Activated CD4-positive, alpha-beta T cell treated with anti-CD3 and anti-CD28 coated beads, Interleukin-2, amount 10 ng/mL, durations not matched to agents 24 days and 14 days (primary cell): Measurements from ENCODE around the gene ASCC3. TPM values are rescaled to one million over a fixed set of nuclear protein-coding genes. Genes with fewer than 3 reads are reported as not detected.
"Not testable (repeated sequence)": the region's sequence is repeated elsewhere in the genome, so short reads cannot be mapped to it uniquely, and the experiment has no call there.

Experiments used
- DNase-seq: peaks from one replicate; pipeline ENCODE4 v3.0.0; 2022
- H3K27ac Mint-ChIP-seq: one replicate; pipeline ENCODE4 v1.8.0; 2022; ENCODE audit warnings: mild to moderate bottlenecking, mixed read lengths
- H3K27me3 Mint-ChIP-seq: one replicate; pipeline ENCODE4 v1.8.0; 2022; ENCODE audit warnings: mixed read lengths
- H3K36me3 Mint-ChIP-seq: one replicate; pipeline ENCODE4 v1.8.0; 2022; ENCODE audit warnings: low read depth, mild to moderate bottlenecking, mixed read lengths
- H3K4me1 Mint-ChIP-seq: one replicate; pipeline ENCODE4 v1.8.0; 2021; ENCODE audit warnings: mixed read lengths
- H3K4me3 Mint-ChIP-seq: one replicate; pipeline ENCODE4 v1.8.0; 2022; ENCODE audit warnings: mild to moderate bottlenecking, moderate library complexity, mixed read lengths
- H3K9me3 Mint-ChIP-seq: one replicate; pipeline ENCODE4 v1.8.0; 2021; ENCODE audit warnings: mixed read lengths
- intact Hi-C: fragments of 100-400 bp; cut with micrococcal nuclease; formaldehyde crosslinking; loops from one replicate; pipeline ENCODE4 v1.15.1; 2023
- total RNA-seq: library from RNA; stranded (reverse); gene quantifications from 2 replicates; pipeline ENCODE4 v1.2.3, GENCODE V29; 2022

The ASCC3 gene
- total RNA-seq, 1 donor from 2014 or later = 68.9 TPM

- Mint-ChIP-seq H3K9me3 (peaks cover 15% of the 10 kb centered on the region), H3K27me3 (no peaks in the 10 kb centered on the region), H3K36me3 (peaks cover 69% of the 10 kb centered on the region), H3K27ac (no peak overlapping the region), H3K4me3 (no peak overlapping the region), H3K4me1 (no peaks in the 10 kb centered on the region)
- intact Hi-C loops = no loop called here
- DNase-seq = no peak
Observed at GRCh38 chr6:100862063-100862462, 19.1 kb downstream of the ASCC3 start.

- intact Hi-C loops = no loop called here
- Mint-ChIP-seq H3K9me3 (peaks cover 24% of the 10 kb centered on the region), H3K4me1 (peaks cover 2% of the 10 kb centered on the region), H3K36me3 (peaks cover 68% of the 10 kb centered on the region), H3K27me3 (no peaks in the 10 kb centered on the region), H3K27ac (no peak overlapping the region), H3K4me3 (no peak overlapping the region)
- DNase-seq = no peak
Observed at GRCh38 chr6:100856146-100856545, 25.0 kb downstream of the ASCC3 start.

- peaks cover 4% of the 10 kb centered on the region for H3K4me1 Mint-ChIP-seq
- H3K27ac Mint-ChIP-seq = no peak overlapping the region
- intact Hi-C loops = no loop called here
- no peak overlapping the region for H3K4me3 Mint-ChIP-seq
- H3K27me3 Mint-ChIP-seq = no peaks in the 10 kb centered on the region
- DNase-seq = no peak
- H3K36me3 Mint-ChIP-seq = peaks cover 47% of the 10 kb centered on the region
- peaks cover 9% of the 10 kb centered on the region for H3K9me3 Mint-ChIP-seq
Observed at GRCh38 chr6:100851819-100852218, 29.3 kb downstream of the ASCC3 start.

DNA sequence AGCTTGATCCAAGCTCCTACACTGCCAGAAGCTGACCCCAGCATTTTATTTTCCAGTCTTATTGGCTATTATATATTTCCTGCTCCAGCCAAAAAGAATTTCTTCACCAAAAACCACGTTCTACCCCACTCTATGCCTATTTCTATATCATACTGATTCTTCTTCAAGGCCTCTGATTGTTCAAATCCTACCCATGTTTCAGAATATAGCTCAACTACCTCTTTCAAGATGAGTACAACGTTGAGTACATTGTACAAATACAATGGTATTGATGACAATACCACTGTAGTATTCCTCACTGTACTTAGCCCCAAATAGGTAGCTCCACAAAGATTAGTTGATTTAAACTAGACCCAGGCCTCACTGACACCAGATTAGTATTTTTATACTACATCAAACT lies 31.0 kb downstream of the ASCC3 start:
- H3K9me3 Mint-ChIP-seq = peaks cover 6% of the 10 kb centered on the region
- peaks cover 41% of the 10 kb centered on the region for H3K36me3 Mint-ChIP-seq
- H3K4me3 Mint-ChIP-seq = no peak overlapping the region

DNA sequence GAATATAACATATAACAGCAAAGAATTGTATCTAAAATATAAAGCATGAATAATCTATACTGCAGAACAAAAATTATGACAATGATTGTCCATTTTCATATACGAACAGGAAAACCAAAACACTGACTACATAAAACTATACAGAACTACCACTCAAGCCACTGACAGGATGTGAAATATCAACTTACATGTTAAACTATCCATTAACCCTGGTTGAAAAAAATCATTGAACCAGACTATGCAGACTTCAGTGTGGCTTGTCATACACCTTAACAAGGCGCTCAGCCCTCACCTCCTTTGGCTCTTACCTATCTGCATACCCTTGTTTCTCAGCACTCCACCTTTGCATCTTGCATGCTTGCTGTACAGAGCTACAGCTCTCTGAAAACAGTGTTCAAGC lies 34.9 kb downstream of the ASCC3 start:
- no peak overlapping the region for H3K4me3 Mint-ChIP-seq
- peaks cover 9% of the 10 kb centered on the region for H3K4me1 Mint-ChIP-seq
- H3K36me3 Mint-ChIP-seq = peaks cover 38% of the 10 kb centered on the region
- H3K27me3 Mint-ChIP-seq = no peaks in the 10 kb centered on the region
- peak overlapping the region; percentile 4 for H3K27ac Mint-ChIP-seq
- H3K9me3 Mint-ChIP-seq = no peaks in the 10 kb centered on the region
- intact Hi-C loops = no loop called here
- no peak for DNase-seq

More for the DNA sequence above, 31.0 kb downstream of the ASCC3 start:
- H3K27ac Mint-ChIP-seq = no peak overlapping the region
- peaks cover 9% of the 10 kb centered on the region for H3K4me1 Mint-ChIP-seq
- DNase-seq = no peak
- no peaks in the 10 kb centered on the region for H3K27me3 Mint-ChIP-seq
- intact Hi-C loops = no loop called here

DNA sequence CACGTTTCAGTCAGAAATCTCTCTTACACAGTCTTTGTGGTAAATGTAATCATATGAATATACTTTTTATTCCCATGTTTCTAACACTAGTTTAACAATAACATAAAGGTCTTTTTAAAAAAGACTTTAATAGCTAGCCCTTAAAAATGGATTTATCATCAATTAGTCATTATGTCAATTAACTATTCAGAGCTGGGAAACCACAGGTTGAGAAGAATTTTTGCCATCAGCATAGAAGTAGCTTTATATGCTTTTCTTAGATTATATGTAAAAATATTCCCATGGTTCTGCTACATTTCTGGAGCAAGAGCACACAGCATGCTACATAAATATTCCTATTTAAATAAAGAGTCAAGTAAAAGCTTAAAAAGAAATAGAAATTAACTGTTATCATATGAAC lies 35.5 kb downstream of the ASCC3 start:
- Mint-ChIP-seq H3K9me3 (no peaks in the 10 kb centered on the region), H3K27me3 (no peaks in the 10 kb centered on the region), H3K4me3 (no peak overlapping the region), H3K36me3 (peaks cover 38% of the 10 kb centered on the region), H3K4me1 (peaks cover 9% of the 10 kb centered on the region), H3K27ac (no peak overlapping the region)
- intact Hi-C loops = no loop called here
- DNase-seq = no peak

GRCh38 chr6:100839419-100839818 lies 41.7 kb downstream of the ASCC3 start:
- H3K27me3 Mint-ChIP-seq = no peaks in the 10 kb centered on the region
- peaks cover 4% of the 10 kb centered on the region for H3K4me1 Mint-ChIP-seq
- H3K27ac Mint-ChIP-seq = no peak overlapping the region
- H3K36me3 Mint-ChIP-seq = peaks cover 29% of the 10 kb centered on the region
- no peak overlapping the region for H3K4me3 Mint-ChIP-seq
- DNase-seq = no peak
- intact Hi-C loops = no loop called here
- peaks cover 4% of the 10 kb centered on the region for H3K9me3 Mint-ChIP-seq

DNA sequence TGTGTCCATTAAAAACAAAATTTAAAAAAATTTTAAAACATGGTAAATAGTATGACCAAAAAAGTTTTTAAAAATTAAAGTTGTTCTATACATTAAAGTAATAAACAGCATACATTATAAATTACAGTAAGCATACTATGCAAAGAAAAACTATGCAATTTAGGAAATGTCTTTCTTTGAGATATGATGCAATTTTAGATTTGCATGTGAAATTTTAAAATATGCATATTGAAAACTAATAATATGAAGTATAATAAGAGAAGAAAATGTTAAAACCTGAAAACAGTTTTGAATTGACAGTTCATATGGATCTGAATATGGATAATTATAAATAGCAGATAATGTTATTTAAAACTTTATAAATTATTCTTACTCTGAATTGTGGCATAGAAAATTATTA lies 43.1 kb downstream of the ASCC3 start:
- Mint-ChIP-seq H3K4me3 (no peak overlapping the region), H3K4me1 (peaks cover 8% of the 10 kb centered on the region), H3K27me3 (no peaks in the 10 kb centered on the region), H3K36me3 (peaks cover 31% of the 10 kb centered on the region), H3K9me3 (peaks cover 4% of the 10 kb centered on the region), H3K27ac (no peak overlapping the region)
- DNase-seq = no peak
- intact Hi-C loops = no loop called here

DNA sequence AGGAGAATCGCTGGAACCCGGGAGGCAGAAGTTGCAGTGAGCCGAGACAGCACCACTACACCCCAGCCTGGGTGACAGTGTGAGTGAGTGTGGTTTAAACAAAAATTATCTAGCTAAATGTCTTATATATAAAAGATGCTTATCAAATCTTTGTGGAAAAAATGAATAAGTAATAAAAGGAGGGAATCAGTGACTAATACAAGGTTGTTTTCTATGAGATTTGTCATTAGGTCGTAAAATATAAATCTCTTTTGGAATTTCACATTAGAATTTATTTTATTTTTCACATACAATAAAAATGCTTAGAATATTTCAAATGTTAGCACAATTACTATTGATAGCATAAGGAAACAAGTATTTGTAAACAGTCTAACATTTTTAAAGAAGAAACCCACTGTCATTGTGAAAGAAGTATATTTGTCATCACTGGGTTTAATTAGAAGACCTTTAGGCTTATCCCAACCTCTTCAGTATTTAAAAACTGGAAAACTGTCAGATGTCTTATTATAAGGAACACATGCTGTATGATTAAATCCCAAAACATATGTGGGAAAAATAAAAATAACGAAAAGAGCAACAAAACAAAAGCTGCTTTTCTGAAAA lies 47.1 kb downstream of the ASCC3 start:
- no peaks in the 10 kb centered on the region for H3K27me3 Mint-ChIP-seq
- H3K9me3 Mint-ChIP-seq = peaks cover 4% of the 10 kb centered on the region
- peaks cover 4% of the 10 kb centered on the region for H3K4me1 Mint-ChIP-seq
- no peak overlapping the region for H3K27ac Mint-ChIP-seq
- intact Hi-C loops = no loop called here
- no peak for DNase-seq
- H3K36me3 Mint-ChIP-seq = peaks cover 27% of the 10 kb centered on the region
- no peak overlapping the region for H3K4me3 Mint-ChIP-seq

DNA sequence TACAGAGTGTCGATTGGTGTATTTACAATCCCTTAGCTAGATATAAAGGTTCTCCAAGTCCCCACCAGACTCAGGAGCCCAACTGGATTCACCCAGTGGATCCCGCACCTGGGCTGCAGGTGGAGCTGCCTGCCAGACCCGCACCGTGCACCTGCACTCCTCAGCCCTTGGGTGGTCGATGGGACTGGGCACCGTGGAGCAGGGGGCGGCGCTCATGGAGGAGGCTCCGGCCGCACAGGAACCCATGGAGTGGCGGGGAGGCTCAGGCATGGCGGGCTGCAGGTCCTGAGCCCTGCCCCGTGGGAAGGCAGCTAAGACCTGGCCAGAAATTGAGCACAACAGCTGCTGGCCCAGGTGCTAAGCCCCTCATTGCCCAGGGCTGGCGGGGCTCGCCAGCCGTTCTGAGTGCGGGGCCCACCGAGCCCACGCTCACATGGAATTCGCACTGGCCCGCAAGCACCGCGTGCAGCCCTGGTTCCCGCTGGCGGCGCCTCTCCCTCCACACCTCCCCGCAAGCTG lies 52.0 kb downstream of the ASCC3 start:
- H3K9me3 Mint-ChIP-seq, DNase-seq, intact Hi-C loops, H3K27ac Mint-ChIP-seq, H3K4me3 Mint-ChIP-seq, H3K27me3 Mint-ChIP-seq, H3K4me1 Mint-ChIP-seq: not testable (repeated sequence)
- H3K36me3 Mint-ChIP-seq = peaks cover 28% of the 10 kb centered on the region

DNA sequence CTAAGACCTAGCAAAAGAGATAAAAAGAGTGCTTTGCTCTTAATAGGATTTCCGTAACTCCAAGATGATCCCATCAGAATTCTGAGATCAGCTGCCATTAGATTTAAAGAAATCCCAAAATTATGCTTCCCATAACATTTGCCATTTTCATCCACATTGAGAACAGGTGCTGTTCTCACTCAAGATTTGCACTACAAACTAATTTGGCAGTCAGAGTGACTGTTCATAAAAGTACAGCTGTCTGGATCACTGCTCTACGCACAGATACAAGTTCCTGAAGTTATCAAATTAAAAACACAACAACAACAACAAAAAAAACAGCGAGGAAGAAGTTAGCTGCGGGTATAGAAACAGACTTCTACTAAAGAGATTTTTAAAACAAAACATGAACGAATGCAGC lies 58.1 kb downstream of the ASCC3 start:
- Mint-ChIP-seq H3K4me1 (no peaks in the 10 kb centered on the region), H3K27ac (no peak overlapping the region), H3K4me3 (no peak overlapping the region), H3K27me3 (no peaks in the 10 kb centered on the region), H3K36me3 (peaks cover 33% of the 10 kb centered on the region), H3K9me3 (peaks cover 12% of the 10 kb centered on the region)
- intact Hi-C loops = no loop called here
- DNase-seq = no peak

GRCh38 chr6:100818066-100818465 lies 63.1 kb downstream of the ASCC3 start:
- DNase-seq = no peak
- peaks cover 55% of the 10 kb centered on the region for H3K36me3 Mint-ChIP-seq
- H3K4me1 Mint-ChIP-seq = peaks cover 6% of the 10 kb centered on the region
- H3K27ac Mint-ChIP-seq = no peak overlapping the region
- H3K4me3 Mint-ChIP-seq = no peak overlapping the region
- peaks cover 29% of the 10 kb centered on the region for H3K9me3 Mint-ChIP-seq
- H3K27me3 Mint-ChIP-seq = no peaks in the 10 kb centered on the region
- intact Hi-C loops = no loop called here

DNA sequence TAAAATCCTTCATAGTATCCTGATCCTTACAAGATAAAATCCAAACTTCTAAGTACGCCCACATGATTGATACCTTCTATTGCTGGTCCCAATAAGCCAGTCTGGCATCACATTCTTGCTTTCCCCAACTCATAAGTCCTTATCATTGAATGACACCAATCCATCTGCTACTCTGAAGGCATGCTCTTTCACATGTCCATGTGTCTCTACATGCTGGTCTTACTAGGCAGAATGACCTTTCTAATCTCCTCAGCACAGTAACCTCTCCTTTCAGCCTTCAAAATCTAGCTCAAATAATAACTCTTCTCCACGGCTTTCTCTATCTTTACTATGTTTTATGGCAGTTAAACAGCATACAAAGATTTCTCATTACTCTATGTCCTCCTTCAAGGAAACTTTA lies 71.1 kb downstream of the ASCC3 start:
- DNase-seq = no peak
- Mint-ChIP-seq H3K27me3 (no peaks in the 10 kb centered on the region), H3K27ac (no peak overlapping the region), H3K36me3 (peaks cover 18% of the 10 kb centered on the region), H3K4me3 (no peak overlapping the region), H3K9me3 (peaks cover under 1% of the 10 kb centered on the region), H3K4me1 (peaks cover 6% of the 10 kb centered on the region)
- intact Hi-C loops = no loop called here

- Mint-ChIP-seq H3K9me3 (no peaks in the 10 kb centered on the region), H3K27ac (no peak overlapping the region), H3K4me3 (no peak overlapping the region), H3K4me1 (peaks cover 6% of the 10 kb centered on the region), H3K36me3 (peaks cover 22% of the 10 kb centered on the region), H3K27me3 (no peaks in the 10 kb centered on the region)
- DNase-seq = no peak
- intact Hi-C loops = no loop called here
Observed at GRCh38 chr6:100809346-100809745, 71.8 kb downstream of the ASCC3 start.

GRCh38 chr6:100808638-100809275 lies 72.4 kb downstream of the ASCC3 start:
- Mint-ChIP-seq H3K27ac (no peak overlapping the region), H3K36me3 (peaks cover 19% of the 10 kb centered on the region), H3K4me3 (no peak overlapping the region), H3K27me3 (no peaks in the 10 kb centered on the region), H3K9me3 (no peaks in the 10 kb centered on the region), H3K4me1 (peaks cover 2% of the 10 kb centered on the region)
- DNase-seq = no peak
- intact Hi-C loops = no loop called here
